ENCODE measurements around the gene FRAS1. TPM values are rescaled to one million over a fixed set of nuclear protein-coding genes. Genes with fewer than 3 reads are reported as not detected.

FRAS1 gene
- total RNA-seq, 1 donor from 2014 or later, result 20.2 TPM

DNA sequence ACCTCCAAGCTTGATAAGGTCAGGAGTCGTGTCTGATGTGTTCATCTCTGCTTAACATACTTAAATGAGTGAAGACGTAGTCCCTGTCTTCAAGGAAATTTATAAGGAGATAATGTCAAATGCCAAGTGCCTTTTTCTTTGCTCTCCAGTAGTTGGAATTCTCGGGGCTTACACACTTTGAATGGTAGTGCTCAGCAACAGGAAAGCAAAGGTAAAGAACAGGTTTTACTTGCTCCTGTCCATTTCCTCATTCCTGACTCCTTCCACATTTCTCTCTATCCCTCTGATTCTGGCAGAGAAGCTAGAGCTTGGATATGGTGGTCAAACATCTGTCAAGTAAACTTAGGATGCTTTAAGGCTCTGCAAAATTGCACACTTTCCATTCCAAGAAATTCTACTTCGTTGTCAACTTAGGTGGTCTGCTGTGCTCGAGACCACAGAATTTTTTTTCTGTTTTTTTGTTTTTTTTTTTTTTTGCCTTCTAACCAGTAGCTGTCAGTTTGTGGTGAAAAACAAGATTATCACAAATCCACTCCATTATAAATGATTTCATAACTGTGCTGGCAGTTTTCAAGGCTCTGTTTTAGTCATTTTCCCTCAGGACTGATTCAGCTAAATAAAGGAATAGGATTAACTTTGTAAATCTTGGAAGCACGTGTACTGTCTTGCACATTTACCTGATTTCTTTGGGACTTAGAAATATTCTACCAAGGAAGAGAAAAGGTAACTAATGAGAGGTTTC lies 313.7 kb downstream of the FRAS1 start:
- no peaks in the 10 kb centered on the region for H3K4me1 ChIP-seq
- H3K4me3 ChIP-seq, result no peak overlapping the region
- no peaks in the 10 kb centered on the region for H3K36me3 ChIP-seq
- H3K9me3 ChIP-seq, result no peaks in the 10 kb centered on the region
- TF ChIP-seq, protein P1, sequence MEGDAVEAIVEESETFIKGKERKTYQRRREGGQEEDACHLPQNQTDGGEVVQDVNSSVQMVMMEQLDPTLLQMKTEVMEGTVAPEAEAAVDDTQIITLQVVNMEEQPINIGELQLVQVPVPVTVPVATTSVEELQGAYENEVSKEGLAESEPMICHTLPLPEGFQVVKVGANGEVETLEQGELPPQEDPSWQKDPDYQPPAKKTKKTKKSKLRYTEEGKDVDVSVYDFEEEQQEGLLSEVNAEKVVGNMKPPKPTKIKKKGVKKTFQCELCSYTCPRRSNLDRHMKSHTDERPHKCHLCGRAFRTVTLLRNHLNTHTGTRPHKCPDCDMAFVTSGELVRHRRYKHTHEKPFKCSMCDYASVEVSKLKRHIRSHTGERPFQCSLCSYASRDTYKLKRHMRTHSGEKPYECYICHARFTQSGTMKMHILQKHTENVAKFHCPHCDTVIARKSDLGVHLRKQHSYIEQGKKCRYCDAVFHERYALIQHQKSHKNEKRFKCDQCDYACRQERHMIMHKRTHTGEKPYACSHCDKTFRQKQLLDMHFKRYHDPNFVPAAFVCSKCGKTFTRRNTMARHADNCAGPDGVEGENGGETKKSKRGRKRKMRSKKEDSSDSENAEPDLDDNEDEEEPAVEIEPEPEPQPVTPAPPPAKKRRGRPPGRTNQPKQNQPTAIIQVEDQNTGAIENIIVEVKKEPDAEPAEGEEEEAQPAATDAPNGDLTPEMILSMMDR (IDR thresholded peaks at IDR 0.05), result no peak
- ATAC-seq (peak; percentile 70), DNase-seq (no peak)
- intact Hi-C loops (cut with DNase I), result no loop called here
- H3K27me3 ChIP-seq, result no peaks in the 10 kb centered on the region
- no peak overlapping the region for H3K27ac ChIP-seq

DNA sequence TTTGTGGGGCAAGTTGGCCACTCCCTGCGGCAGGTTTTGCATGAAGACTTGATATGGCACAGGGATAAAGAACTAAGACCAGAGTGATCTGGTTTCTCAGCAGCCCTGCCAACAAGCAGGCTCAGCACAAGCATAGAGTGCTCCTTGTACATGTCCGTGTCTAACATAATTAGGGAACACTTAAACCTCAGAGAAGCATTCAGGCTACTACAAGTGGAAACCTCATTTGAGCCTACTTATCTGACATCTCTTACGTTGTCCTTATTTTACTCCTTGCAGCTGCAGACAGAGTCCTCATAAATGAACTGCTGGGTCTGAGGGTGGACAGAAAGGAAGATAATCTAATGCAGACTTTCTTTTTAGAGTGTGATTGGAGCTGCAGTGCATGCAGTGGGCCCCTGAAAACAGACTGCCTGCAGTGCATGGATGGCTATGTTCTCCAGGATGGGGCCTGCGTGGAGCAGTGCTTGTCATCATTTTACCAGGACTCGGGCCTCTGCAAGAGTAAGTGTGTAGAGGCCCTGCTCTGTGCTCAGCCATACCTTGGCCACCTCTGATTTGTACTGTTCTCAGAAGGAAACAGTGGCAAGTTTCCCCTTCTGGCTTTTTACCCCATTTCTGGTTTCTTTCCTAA lies 315.3 kb downstream of the FRAS1 start:
- Histone ChIP-seq H3K4me1 (no peaks in the 10 kb centered on the region), H3K36me3 (no peaks in the 10 kb centered on the region), H3K27me3 (no peaks in the 10 kb centered on the region), H3K27ac (no peak overlapping the region), H3K9me3 (no peaks in the 10 kb centered on the region), H3K4me3 (no peak overlapping the region)
- ATAC-seq (no peak), DNase-seq (no peak)
- intact Hi-C loops (cut with DNase I), result no loop called here
- TF ChIP-seq, protein P1 (IDR thresholded peaks at IDR 0.05), result no peak

DNA sequence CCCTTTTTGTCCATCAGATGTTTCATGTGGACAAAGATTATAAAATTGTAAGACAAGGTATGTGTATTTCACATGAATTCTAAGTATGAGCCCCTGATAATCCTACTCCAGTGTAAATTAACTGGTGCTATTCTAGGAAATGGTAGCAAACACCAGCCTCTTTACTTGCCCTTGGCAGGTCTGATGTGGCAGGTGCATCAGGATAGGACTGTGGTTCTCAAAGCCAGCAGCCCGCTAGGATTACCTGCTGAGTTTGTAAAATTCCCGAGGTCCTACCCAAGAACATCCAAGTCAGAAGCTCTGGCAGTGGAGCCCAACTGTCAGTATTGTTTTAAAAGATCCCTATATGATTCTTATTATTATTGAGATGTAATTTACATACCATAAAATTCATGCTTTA lies 320.4 kb downstream of the FRAS1 start:
- Histone ChIP-seq H3K27ac (no peak overlapping the region), H3K27me3 (no peaks in the 10 kb centered on the region), H3K4me1 (no peaks in the 10 kb centered on the region), H3K36me3 (no peaks in the 10 kb centered on the region), H3K4me3 (no peak overlapping the region), H3K9me3 (no peaks in the 10 kb centered on the region)
- TF ChIP-seq, protein P1 (IDR thresholded peaks at IDR 0.05), result no peak
- DNase-seq (no peak), ATAC-seq (no peak)
- intact Hi-C loops (cut with DNase I), result no loop called here

DNA sequence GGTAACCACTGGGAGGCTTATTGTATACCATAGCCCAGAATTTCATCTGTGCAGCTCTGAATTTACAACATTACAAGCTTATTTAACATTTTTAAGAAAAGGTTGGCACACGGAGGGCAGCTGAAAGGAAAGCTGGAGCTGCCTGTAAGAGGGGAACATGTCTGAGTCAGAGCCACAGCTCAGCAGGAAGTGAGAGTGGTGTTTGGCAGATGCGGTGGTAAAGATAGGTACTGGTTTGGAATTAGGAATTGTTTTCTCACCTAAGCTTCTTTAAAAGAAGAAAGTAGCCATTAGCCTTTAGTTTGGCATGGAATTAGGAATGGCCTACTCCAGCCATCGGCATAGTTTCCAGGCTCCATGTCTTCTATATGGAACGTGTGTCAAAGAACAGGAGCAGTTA lies 321.9 kb downstream of the FRAS1 start:
- TF ChIP-seq, protein P1 (IDR thresholded peaks at IDR 0.05), result no peak
- intact Hi-C loops (cut with DNase I), result no loop called here

DNA sequence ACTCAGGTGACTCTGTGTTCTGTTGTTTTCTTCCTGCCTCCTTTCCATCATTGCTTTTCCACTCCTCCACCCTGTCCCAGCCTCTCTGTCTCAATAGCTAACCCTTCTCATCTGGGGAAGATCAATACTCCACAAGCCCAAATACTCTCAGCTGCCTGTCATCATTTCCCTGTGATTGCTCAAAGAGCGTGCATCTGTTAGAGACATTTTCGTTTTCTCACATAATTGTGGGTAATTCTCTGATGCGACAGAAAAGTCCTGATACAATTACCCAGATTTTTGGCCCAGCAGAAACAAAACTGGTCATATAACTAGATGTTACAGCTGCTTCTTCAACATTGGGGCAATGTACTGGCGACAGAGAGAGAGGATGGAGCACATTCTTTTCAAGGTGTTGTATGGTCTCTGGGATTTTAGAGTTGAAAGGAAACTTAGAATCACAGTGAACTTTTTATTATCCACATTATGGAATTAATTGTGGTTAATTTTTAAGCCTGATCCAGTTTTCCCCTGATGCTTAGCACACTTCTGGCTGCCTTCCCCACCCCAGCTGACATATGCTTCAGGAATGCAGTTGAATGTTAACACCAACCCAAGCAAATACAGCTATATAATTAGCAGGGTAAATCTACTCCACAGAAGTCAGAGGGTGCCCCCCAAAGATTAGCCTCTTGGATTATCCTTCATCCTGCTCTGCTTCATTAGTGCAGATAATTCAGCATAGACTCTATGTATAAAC lies 323.0 kb downstream of the FRAS1 start:
- DNase-seq, result no peak
- ATAC-seq, result peak; percentile 34
- Histone ChIP-seq H3K4me3 (no peak overlapping the region), H3K4me1 (no peaks in the 10 kb centered on the region), H3K9me3 (no peaks in the 10 kb centered on the region), H3K27ac (no peak overlapping the region), H3K36me3 (no peaks in the 10 kb centered on the region), H3K27me3 (no peaks in the 10 kb centered on the region)
- TF ChIP-seq, protein P1 (IDR thresholded peaks at IDR 0.05), result no peak
- intact Hi-C loops (cut with DNase I), result no loop called here

More for the DNA sequence above, 321.9 kb downstream of the FRAS1 start:
- H3K4me3 ChIP-seq, result no peak overlapping the region
- H3K36me3 ChIP-seq, result no peaks in the 10 kb centered on the region
- H3K27me3 ChIP-seq, result no peaks in the 10 kb centered on the region
- no peaks in the 10 kb centered on the region for H3K4me1 ChIP-seq
- ATAC-seq (no peak), DNase-seq (no peak)
- H3K9me3 ChIP-seq, result no peaks in the 10 kb centered on the region
- no peak overlapping the region for H3K27ac ChIP-seq

Measured in upper lobe of right lung (tissue), 1 donor.